Measurements from ENCODE around the gene ZFYVE9.

The ZFYVE9 gene

DNA sequence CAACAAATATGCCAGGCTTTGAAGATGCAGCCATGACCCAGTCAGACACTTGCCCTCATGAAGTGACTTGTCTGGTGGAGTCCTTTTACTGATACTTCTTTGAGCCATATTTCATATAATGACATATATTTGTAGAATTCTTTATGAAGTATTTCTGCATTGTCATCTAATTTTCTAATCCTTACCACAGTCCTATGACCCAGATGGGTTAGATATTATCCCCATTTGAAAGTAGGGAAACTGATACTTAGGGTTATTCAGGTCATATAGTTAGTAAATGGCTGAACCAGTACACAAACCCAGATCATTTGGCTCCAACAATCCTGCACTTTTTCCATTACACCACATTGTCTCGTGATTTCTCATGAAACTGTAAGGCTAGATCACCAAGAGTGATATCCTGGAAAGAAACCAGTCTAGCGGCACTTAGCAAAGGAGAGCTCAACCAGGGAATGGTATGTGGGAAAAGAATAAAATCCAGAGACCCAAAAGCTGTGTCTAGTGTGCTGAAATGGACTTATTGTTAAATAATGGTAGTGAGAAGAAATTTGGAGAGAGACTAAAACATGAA is 49.6 kb downstream of the ZFYVE9 start:
- H3K4me3 ChIP-seq (ENCODE audit: control insufficient read depth, low read depth, low read length), result no peak overlapping the region
- TF ChIP-seq, protein P1, sequence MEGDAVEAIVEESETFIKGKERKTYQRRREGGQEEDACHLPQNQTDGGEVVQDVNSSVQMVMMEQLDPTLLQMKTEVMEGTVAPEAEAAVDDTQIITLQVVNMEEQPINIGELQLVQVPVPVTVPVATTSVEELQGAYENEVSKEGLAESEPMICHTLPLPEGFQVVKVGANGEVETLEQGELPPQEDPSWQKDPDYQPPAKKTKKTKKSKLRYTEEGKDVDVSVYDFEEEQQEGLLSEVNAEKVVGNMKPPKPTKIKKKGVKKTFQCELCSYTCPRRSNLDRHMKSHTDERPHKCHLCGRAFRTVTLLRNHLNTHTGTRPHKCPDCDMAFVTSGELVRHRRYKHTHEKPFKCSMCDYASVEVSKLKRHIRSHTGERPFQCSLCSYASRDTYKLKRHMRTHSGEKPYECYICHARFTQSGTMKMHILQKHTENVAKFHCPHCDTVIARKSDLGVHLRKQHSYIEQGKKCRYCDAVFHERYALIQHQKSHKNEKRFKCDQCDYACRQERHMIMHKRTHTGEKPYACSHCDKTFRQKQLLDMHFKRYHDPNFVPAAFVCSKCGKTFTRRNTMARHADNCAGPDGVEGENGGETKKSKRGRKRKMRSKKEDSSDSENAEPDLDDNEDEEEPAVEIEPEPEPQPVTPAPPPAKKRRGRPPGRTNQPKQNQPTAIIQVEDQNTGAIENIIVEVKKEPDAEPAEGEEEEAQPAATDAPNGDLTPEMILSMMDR (IDR thresholded peaks at IDR 0.05; ENCODE audit: control insufficient read depth, insufficient read depth, low read depth, low read length, missing control alignments), result no peak
- no peak for DNase-seq (ENCODE audit: low read depth)

DNA sequence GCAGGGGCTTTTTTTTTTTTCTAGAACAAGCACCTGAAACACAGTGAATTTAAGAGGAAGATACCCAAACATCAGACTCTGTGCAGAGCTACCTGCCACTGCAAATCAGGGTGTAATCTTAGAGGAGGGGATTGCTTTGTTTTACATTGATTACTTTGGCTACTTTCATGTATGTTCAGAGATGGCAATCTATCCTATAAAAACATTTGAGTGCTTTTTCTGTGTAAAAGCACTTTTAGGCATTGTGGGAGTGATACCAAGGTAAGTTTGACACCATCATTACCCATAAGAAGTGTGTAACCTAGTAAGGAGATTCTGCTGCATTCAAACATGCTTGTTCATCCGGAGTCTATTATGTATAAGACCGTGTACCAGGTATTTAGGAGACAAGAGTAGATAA is 50.1 kb downstream of the ZFYVE9 start:
- H3K4me3 ChIP-seq (ENCODE audit: control insufficient read depth, low read depth, low read length), result no peak overlapping the region
- TF ChIP-seq, protein P1 (IDR thresholded peaks at IDR 0.05; ENCODE audit: control insufficient read depth, insufficient read depth, low read depth, low read length, missing control alignments), result no peak
- DNase-seq (ENCODE audit: low read depth), result no peak

DNA sequence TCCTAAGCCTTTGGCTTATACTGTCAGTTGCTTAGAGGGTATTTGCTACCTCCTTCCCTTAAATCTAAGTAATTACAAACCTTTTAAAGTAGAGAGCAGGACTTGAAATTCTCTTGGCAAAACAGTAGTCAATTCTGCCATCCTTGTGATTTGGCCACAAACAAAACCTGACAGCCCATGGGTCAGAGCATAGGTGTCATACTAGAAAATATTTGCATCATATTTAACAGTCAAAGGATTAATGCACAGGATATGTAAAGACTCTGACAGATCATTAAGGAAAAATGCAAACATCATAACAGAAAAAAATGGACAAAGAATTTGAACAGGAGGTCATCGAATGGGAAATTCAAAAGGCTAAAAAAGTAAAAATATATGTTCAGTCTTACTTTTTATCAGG is 50.5 kb downstream of the ZFYVE9 start:
- TF ChIP-seq, protein P1 (IDR thresholded peaks at IDR 0.05; ENCODE audit: control insufficient read depth, insufficient read depth, low read depth, low read length, missing control alignments), result no peak
- no peak for DNase-seq (ENCODE audit: low read depth)
- H3K4me3 ChIP-seq (ENCODE audit: control insufficient read depth, low read depth, low read length), result no peak overlapping the region

DNA sequence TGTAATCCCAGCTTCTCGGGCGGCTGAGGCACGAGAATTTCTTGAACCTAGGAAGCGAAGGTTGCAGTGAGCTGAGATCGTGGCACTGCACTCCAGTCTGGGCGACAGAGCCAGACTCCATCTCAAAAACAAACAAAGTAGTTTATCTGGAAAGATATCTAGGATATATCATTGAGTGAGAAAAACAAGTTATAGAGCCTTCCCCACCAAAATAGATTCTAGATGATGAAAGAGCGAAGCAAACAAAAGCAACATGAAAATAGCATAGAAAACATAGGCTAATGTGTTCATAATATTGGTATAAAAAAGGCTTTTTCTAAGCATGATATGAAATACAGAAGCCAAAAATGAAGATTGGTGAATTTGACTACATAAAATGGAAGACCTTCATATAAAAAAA is 52.1 kb downstream of the ZFYVE9 start:
- no peak for DNase-seq (ENCODE audit: low read depth)
- no peak overlapping the region for H3K4me3 ChIP-seq (ENCODE audit: control insufficient read depth, low read depth, low read length)
- TF ChIP-seq, protein P1 (IDR thresholded peaks at IDR 0.05; ENCODE audit: control insufficient read depth, insufficient read depth, low read depth, low read length, missing control alignments), result no peak

DNA sequence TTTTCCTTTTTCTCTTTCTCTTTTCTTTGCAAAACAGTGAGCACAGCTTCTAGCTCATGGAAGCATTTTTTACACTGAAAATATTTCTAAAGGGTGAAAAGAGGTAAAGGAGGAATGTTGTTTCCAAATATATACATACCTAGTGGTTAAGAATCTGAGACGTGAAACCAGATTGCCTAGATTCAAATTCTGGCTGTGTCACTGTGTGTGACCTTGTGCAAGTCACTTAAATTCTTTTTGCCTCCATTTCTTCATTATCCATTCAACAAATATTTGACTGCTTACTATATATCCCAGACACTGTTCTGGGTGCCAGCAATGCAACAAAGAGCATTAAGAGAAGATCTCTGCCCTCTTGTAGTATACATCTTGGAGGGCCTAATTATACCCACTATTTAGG is 53.3 kb downstream of the ZFYVE9 start:
- no peak overlapping the region for H3K4me3 ChIP-seq (ENCODE audit: control insufficient read depth, low read depth, low read length)
- DNase-seq (ENCODE audit: low read depth), result no peak
- TF ChIP-seq, protein P1 (IDR thresholded peaks at IDR 0.05; ENCODE audit: control insufficient read depth, insufficient read depth, low read depth, low read length, missing control alignments), result no peak

DNA sequence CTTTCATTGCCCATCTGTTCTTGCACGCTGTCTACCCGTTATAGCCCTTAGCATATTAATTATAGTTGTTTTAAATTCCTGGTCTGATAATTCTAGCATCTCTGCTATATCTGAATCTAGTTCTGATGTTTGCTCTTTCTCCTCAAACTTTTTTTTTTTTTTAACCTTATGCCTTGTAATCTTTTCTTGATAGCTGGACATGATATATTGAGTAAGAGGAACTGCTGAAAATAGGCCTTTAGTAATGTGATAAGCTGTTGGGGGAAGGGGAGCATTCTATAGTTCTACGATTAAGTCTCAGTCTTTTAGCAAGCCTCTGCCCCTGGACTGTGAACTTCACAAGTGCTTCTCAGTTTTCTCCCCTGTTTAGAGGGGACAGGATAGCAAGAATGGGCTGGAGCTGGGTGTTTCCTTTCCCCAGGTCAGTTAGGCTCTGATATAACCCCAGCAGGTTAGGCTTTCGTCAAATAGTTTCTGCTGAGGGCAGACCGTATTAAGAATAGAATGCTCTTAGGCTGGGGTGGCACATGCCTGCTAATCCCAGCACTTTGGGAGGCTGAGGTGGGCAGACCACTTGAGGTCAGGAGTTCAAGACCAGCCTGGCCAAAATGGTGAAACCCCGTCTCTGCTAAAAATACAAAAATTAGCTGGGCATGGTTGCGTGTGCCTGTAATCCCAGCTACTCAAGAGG is 62.2 kb downstream of the ZFYVE9 start:
- no peak overlapping the region for H3K4me3 ChIP-seq (ENCODE audit: control insufficient read depth, low read depth, low read length)
- TF ChIP-seq, protein P1 (IDR thresholded peaks at IDR 0.05; ENCODE audit: control insufficient read depth, insufficient read depth, low read depth, low read length, missing control alignments), result no peak
- no peak for DNase-seq (ENCODE audit: low read depth)

Measured in AG09309 (cell line).